ENCODE results near the gene PPP2R1B. TPM values are rescaled to one million over a fixed set of nuclear protein-coding genes. Genes with fewer than 3 reads are reported as not detected.
A peak's percentile ranks its signal among the peaks of the same experiment; 100 is the strongest.

Gene PPP2R1B
- polyA plus RNA-seq, 1 donor from 2014 or later: 10.4 TPM

DNA sequence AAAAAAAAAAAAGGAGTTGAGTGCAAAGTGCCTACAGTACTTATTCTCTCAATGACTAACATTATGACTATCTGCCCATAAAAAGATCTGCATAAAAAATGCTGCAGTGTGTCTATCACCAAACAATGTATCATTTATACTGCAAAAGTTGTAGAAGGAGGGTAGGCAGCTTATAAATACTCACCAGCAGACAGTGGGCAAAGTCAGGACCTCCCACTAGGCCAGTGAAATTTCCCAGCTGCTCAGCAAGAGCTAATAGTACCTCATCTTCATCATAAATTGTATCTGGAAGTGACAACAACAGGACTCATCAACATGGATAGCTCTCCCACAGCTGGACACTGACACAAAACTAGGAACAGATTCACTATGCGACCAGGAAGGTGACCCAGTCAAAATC, 1.6 kb downstream of the PPP2R1B start:
- Histone ChIP-seq H3K27ac (ENCODE audit: low read length) (no peak overlapping the region), H3K4me3 (ENCODE audit: low read length) (peak overlapping the region; percentile 97), H2AFZ (ENCODE audit: low read depth, low read length) (no peak overlapping the region), H3K4me2 (ENCODE audit: low read length) (peak overlapping the region; percentile 80), H3K79me2 (replicated peaks; ENCODE audit: insufficient read depth, low read length) (peaks cover 17% of the 10 kb centered on the region), H3K9me2 (ENCODE audit: insufficient read depth, low read length) (no peaks in the 10 kb centered on the region), H3K27me3 (ENCODE audit: insufficient read depth, low read depth, low read length) (no peaks in the 10 kb centered on the region), H3K9ac (ENCODE audit: low read length) (no peak overlapping the region), H3K9me3 (ENCODE audit: low read length) (no peaks in the 10 kb centered on the region), H4K20me1 (ENCODE audit: insufficient read depth) (no peaks in the 10 kb centered on the region), H3K36me3 (ENCODE audit: insufficient read depth, low read length) (peaks cover 12% of the 10 kb centered on the region), H3F3A (ENCODE audit: insufficient read depth, low read length, poor library complexity, severe bottlenecking) (no peaks in the 10 kb centered on the region)
- TF ChIP-seq SMC3 (conservative IDR thresholded peaks at IDR 0.05; ENCODE audit: poor library complexity) (no peak), RAD21 (conservative IDR thresholded peaks at IDR 0.05) (no peak), EZH2 (IDR thresholded peaks at IDR 0.05; ENCODE audit: borderline replicate concordance, insufficient read depth, low read length, poor library complexity, severe bottlenecking) (no peak), EP300 (conservative IDR thresholded peaks at IDR 0.05; ENCODE audit: poor library complexity, severe bottlenecking) (no peak), MXI1 (conservative IDR thresholded peaks at IDR 0.05; ENCODE audit: poor library complexity, severe bottlenecking) (no peak)
- TF ChIP-seq, protein P1, sequence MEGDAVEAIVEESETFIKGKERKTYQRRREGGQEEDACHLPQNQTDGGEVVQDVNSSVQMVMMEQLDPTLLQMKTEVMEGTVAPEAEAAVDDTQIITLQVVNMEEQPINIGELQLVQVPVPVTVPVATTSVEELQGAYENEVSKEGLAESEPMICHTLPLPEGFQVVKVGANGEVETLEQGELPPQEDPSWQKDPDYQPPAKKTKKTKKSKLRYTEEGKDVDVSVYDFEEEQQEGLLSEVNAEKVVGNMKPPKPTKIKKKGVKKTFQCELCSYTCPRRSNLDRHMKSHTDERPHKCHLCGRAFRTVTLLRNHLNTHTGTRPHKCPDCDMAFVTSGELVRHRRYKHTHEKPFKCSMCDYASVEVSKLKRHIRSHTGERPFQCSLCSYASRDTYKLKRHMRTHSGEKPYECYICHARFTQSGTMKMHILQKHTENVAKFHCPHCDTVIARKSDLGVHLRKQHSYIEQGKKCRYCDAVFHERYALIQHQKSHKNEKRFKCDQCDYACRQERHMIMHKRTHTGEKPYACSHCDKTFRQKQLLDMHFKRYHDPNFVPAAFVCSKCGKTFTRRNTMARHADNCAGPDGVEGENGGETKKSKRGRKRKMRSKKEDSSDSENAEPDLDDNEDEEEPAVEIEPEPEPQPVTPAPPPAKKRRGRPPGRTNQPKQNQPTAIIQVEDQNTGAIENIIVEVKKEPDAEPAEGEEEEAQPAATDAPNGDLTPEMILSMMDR (IDR thresholded peaks at IDR 0.05; ENCODE audit: poor library complexity, severe bottlenecking): no peak
- TF ChIP-seq, protein P2, sequence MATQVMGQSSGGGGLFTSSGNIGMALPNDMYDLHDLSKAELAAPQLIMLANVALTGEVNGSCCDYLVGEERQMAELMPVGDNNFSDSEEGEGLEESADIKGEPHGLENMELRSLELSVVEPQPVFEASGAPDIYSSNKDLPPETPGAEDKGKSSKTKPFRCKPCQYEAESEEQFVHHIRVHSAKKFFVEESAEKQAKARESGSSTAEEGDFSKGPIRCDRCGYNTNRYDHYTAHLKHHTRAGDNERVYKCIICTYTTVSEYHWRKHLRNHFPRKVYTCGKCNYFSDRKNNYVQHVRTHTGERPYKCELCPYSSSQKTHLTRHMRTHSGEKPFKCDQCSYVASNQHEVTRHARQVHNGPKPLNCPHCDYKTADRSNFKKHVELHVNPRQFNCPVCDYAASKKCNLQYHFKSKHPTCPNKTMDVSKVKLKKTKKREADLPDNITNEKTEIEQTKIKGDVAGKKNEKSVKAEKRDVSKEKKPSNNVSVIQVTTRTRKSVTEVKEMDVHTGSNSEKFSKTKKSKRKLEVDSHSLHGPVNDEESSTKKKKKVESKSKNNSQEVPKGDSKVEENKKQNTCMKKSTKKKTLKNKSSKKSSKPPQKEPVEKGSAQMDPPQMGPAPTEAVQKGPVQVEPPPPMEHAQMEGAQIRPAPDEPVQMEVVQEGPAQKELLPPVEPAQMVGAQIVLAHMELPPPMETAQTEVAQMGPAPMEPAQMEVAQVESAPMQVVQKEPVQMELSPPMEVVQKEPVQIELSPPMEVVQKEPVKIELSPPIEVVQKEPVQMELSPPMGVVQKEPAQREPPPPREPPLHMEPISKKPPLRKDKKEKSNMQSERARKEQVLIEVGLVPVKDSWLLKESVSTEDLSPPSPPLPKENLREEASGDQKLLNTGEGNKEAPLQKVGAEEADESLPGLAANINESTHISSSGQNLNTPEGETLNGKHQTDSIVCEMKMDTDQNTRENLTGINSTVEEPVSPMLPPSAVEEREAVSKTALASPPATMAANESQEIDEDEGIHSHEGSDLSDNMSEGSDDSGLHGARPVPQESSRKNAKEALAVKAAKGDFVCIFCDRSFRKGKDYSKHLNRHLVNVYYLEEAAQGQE (IDR thresholded peaks at IDR 0.05; ENCODE audit: borderline replicate concordance): no peak

DNA sequence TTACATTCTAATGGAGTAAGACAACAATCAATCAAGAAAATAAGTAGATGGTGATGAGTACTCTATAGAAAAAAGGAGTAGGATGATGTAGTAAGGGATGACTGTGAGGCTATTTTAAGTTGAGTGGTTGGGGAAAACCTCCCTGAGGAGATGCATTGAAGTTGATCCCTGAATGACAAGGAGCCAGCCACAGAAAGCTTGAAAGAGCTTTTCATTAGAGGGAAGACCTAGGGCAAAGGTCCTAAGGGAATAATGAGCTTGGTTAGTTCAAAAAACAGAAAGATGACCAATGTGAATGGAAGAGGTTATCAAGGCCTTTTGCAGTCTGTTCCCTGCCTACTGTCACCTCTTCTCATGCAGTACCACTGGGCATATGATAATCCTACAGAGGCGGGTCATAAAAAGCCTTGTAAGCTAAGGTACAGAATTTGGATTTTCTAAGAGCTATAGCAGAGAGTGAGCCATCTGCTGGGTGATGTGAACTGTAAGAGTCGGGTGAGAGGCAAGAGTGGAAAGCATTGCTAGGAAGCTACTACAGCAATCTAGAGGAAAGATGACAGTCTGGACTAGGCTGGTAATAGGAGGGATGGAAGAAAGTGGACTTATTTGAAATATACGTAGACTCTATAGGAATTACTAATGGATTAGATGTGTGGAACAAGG, 3.1 kb downstream of the PPP2R1B start:
- H3K79me2 ChIP-seq (replicated peaks; ENCODE audit: insufficient read depth, low read length): peaks cover 17% of the 10 kb centered on the region
- no peak overlapping the region for H3K9ac ChIP-seq (ENCODE audit: low read length)

More for the DNA sequence above, 3.1 kb downstream of the PPP2R1B start:
- Histone ChIP-seq H3K36me3 (ENCODE audit: insufficient read depth, low read length) (peaks cover 16% of the 10 kb centered on the region), H3K9me3 (ENCODE audit: low read length) (no peaks in the 10 kb centered on the region), H3K27ac (ENCODE audit: low read length) (no peak overlapping the region), H3K4me3 (ENCODE audit: low read length) (no peak overlapping the region), H3K4me2 (ENCODE audit: low read length) (no peak overlapping the region), H3K9me2 (ENCODE audit: insufficient read depth, low read length) (no peaks in the 10 kb centered on the region), H3F3A (ENCODE audit: insufficient read depth, low read length, poor library complexity, severe bottlenecking) (no peaks in the 10 kb centered on the region), H3K27me3 (ENCODE audit: insufficient read depth, low read depth, low read length) (no peaks in the 10 kb centered on the region), H2AFZ (ENCODE audit: low read depth, low read length) (no peak overlapping the region), H4K20me1 (ENCODE audit: insufficient read depth) (no peaks in the 10 kb centered on the region)
- TF ChIP-seq, protein P2 (IDR thresholded peaks at IDR 0.05; ENCODE audit: borderline replicate concordance): no peak
- TF ChIP-seq MXI1 (conservative IDR thresholded peaks at IDR 0.05; ENCODE audit: poor library complexity, severe bottlenecking) (no peak), SMC3 (conservative IDR thresholded peaks at IDR 0.05; ENCODE audit: poor library complexity) (peak; percentile 19), EZH2 (IDR thresholded peaks at IDR 0.05; ENCODE audit: borderline replicate concordance, insufficient read depth, low read length, poor library complexity, severe bottlenecking) (no peak)

Data from neural cell (in vitro differentiated cells).